HuH-7.5 (cell line): ENCODE results near the gene MICU1.

ENCODE experiments used
- DNase-seq: peaks from one replicate; pipeline ENCODE4 v3.0.0; 2011; ENCODE audit warnings: low spot score

The MICU1 gene

DNA sequence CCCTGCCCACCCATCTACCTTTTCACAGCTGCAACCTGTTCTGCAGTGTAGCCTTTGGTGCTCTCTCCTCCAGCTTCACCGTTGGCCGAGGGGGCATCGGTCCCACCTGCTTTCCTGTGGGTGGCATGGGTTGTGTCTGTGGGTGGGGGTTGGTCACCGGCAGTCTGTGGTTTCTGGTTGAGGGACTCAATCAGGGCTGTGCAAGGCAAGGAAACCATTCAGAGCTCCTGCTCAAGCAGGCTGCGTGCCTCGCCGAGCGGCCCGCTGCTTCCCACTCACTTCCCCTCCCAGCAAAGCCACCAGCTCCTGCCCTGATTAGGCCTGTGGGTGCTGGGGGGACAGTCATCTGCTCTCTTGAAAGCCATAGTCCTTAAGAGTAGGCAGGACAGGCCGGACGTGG lies 280.9 kb downstream of the MICU1 start:
- DNase-seq = no peak

DNA sequence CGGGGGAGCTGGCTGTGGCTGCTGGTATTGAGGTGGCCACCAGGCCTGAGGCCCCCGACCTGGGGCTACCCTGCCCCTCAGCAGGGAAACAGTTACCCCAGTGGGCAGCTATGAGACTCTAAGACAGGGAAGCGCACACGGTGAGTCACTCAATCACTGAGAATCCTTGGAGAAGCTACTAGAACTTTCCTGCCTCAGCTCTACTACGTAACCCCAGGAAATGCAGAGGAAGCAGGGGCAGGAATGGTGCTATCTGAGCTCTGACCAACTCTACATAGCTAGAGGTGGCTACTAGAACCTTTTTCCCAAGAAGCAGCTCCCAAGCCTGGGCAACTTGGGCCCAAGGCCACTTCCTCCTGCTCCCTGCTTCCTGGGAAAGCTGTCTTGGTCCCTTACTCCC lies 283.0 kb downstream of the MICU1 start:
- DNase-seq = no peak

DNA sequence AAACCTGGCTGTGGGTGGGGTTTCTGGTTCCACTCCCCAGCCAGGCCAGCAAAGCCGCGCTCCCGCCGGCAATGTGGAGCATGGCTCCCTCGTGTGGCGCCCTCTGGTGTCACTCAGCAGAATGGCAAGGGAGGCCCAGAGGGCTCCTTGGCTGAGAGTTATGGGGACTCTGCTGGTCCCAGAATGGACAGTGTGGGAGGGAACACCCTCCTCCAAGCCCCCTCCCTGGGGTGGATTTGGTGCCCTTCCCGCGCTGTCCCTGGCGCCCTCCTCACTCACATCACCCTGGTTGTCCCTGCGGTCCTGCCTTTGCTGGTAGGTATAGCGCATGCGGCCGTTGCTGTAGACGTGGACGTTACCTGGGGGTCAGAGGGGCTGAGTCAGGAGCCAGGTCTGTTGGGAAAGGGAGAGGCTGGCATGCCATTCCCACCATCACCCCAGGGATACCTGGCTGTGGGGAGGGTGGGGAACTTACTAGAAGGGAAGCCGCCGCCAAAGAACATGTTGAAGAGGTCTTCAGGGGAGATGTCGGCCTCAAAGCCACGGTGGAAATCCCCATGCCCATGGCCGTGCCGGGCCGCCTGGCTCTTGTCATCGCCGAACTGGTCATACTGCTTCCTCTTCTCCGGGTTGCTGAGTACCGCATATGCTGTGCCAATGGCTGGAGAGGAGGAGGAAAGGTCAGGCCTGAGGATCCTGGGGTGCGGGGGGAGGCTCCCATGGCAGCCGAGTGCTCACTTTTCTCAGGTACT lies 285.2 kb downstream of the MICU1 start:
- peak; percentile 54 for DNase-seq

DNA sequence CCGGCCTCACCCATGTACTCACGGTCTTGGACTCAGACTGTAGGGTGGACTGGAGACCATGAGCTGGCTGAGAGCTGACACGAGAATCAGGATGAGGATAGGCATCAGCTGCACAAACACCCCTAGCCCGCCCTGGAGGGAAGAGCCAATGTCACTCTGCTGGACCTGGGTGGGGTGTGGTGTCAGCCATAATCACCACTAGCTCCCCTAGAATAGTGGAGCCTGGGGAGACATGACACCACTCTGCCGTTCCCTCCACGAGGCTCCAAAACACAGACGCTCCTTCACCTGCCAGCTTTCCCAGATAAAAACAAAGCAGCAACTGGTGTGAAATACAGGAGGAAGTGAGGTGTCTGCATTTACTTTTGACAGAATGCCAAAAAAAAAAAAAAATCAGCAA lies 287.7 kb downstream of the MICU1 start:
- DNase-seq = no peak

DNA sequence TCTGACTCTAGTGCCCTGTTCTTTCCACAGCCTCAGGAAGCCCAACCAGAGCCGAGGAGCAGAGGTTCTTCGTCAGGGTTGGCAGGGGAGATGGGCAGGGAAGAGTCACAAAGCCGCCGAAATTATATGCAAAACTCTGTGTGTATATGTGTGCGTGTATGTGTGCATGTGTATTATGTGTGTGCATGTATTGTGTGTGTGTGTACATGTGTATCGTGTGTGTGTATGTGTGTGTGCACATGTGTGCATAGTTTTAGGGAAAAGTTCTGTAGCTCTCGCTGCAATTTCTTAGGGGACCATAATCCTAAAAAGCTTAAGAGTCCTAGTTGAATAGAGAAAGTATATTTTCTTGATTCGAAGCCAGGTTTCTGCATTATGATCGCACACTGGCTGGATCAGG lies 288.2 kb downstream of the MICU1 start:
- DNase-seq = no peak

DNA sequence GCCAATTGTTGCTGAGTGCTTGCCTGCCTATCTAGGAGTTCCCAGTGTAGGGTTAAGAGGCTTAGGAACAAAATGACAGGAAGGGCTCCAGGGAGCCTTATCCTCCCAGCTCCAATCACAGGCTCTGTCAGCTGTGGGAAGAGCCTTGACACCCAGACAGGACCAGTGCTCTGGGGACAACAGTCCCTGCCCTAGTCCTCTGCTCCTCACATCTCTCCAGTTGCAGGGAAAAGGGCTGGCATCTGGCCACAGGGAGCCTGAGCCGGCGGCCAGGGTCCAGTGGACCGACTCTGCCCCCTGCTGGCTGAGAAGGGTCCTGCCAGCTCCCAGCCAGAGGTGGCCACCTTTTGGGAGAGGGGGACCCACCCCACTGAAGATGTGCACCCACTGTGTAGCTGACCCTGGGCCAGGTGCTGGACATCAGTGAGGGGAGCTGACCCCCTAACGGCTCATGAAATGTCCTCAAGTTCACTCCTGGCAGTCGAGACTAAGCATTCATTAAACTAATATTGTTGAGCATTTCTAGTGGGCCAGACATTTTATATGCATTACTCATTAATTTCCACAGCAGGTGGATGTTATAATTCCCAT lies 288.7 kb downstream of the MICU1 start:
- peak; percentile 60 for DNase-seq

DNA sequence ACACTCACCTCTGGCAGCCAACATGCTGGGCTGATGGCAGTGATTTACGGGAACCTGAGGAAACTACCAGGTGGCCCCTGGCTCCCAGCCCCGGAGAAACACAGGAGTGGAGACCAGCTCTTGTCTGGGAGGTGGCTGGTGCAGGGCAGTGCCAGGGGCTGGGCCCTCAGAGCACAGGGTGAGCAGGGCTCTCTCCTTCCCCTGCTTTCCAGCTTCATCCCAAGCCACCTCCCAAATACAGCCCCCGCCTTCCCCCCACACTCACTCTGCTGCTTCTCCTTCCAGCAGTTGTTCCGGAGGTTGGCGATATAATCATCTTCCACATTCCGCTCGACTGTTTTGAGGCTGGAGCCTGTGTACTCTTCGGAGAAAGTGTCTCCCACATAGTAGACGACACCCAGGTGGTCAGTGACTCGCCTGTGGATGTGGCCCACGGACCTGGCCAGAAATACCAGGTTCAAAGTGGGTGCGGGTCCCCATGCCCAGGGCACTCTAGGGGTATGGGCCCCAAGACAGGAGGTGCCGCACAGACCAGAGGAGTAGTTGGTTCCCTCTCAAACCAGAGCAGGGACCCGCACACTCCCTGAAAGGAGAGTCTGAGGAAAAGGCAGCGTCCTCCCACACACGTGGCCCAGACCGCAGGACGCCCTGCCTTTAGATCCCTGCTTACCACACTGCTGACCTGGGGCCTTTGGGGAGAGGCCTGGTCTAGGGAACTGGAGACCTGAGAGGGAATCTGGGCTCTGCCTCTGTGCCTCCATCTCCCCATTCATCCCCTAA lies 289.4 kb downstream of the MICU1 start:
- DNase-seq = no peak

DNA sequence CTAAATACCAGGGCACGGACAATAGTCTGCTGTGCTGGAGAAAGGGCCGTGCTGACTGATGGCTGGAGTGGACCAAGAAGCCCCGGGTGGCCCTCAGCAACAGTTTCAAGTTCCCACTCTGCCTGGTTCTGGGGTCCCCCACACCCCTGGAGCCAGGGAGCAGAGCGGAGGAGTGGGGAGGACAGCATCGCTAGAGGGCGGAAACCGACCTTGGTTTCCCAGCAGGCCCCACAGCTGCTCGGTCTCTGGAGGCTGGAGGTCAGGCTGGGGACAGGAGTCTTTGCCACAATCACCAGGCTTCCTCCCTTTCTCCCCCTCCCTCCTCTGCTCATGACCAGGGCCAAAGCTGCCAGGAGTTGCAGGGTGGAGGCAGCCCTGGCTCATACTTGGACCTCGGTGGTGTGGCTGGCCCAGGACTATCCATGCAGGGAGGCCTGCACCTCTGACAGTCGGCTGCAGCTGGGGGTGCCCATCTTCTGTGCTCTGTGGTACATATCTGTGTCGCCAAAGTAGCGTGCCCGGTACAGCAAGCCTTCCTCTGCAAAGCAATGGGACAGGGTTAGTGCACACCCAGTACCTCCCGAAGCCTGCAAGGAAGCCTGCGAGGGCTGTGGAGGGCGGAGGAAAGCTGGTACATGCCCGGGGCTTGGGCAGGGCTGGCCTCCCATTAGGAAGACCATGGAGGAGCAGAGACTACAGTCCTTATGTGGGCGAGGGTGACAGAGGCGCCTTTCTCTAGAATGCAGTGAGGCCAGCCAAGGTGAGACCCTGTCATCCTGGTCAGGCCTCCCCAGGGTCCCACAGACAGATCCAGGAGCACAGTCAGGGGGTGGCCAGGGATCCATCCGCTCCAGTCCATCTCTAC lies 290.3 kb downstream of the MICU1 start:
- DNase-seq = no peak

DNA sequence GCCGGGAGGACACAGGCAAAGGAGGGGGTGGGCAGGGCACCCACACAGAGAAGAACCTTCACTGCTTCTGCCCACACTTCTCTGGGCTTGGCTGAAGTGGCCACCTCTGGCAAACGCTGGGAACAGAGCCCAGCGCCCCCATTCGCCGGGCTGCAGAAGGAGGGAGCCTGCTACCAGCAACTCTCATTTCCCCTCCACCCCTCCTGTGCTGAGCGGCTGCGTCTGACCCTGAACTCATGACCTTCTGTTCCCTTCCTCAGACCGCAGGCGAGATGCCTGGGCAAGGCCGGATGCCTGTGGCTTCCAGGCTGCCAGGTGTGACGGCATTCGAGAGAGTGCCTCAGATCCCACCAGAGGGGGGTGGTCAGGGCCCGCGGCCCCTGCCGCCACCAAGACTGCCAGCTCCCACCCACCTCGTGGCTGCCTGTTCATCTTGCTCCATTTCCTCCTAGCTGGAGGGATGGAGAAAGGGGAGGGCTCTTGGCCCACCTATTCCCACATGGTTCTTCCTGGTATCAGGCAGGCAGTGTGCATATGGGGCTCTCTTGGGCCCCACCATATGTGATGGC lies 291.0 kb downstream of the MICU1 start:
- DNase-seq = no peak

DNA sequence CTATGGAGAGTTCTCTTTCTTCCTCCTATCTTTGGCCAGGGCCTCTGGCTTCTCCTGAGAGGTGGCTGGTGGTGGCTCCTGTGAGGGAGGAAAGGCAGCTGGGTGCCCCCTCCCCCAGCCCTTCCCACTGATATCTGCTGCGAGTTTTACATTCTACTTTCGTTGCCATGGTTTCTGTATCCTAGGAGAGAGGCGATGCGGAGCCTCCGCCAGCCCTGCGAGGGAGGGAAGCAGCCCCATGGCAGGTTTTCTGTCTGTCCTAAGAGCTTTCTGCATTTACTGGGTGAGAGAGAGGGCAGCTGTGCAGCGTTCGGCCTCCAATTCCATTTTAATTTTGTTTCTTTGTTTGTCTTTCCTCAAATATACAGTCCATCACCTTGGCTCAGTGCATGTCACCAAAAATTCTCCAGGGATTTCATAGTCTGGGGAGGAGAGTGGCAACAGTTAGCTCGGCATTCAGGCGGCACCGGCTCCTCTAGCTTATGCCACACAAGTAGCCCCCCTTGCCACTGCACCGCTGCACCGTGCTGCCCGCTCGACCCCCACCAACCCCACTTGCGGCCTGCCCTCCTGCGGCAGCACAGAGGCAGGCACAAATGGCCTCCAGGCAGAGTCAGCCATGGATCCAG lies 291.6 kb downstream of the MICU1 start:
- no peak for DNase-seq

DNA sequence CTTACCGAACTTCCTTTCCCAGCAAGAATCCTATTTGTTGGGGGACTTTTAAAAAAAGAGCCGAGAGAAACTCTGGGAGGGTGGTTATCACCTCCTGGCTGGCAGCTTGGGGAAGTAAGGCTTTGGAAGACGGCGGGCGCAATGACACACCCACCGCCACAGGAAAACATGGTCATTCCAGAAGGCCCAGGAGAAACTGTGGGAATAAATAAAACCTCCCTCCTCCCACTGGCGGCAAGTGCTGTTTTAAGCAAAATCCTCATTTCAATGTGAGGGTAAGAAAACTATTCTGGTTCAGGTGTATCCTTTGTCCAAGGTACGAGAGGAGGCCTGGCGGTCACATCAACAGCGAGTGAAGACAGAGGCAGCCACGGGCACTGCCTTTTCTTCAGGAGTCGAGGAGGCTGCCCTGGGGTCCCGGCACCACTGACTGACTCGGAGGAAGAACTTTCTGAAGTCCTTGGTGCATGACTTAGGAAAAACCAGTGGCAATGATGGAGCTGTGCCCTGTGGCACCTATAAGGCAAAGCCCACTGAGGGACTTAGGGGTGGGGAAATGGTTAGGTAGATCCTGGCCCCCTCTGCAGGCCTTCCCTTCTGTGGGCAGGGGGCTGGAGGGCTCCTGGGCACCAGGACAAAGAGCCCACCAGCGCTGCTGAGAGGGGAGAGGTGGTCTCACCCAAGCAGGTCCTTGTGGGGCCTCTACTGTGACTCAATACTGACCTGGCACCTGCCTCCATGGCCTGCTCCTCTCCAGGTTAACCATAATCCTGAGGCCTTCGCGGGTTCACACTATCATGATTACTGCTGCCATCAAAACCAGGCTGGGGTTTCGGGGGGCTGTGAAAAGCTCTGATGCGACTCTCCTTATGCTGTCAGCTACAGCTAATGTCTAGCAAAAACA lies 292.5 kb downstream of the MICU1 start:
- no peak for DNase-seq

DNA sequence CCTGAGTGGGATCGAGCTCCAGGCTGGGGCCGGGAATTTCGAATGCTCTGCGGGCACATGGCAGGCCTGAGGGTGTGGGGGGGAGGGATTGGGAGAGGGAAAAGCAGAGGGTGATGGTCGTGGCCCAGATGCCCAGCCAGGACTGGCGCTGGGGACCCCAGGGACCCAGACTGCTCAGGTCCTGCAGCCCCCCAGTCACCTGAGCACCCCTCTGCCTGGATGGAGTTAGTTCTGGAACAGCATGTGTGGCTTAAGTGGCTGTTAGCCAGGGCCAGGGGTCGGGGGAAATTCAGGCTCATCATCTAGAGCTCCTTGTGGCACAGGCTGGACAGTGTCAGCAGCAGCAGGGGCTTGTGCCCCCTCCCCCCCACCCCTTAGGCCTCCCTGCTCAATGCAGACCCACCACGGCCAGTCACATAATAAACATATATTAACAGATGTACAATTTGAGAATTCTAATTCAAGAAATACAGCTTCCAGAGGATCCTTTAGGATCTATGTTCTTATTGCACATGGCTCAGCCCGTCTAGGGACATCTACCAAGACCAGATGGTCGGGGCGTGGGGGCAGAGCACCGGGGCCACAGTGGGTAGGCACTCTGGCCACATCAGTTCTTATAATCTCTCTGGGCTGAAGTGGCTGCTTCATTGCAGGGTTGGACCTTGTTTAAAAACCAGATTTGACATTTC lies 293.3 kb downstream of the MICU1 start:
- no peak for DNase-seq

DNA sequence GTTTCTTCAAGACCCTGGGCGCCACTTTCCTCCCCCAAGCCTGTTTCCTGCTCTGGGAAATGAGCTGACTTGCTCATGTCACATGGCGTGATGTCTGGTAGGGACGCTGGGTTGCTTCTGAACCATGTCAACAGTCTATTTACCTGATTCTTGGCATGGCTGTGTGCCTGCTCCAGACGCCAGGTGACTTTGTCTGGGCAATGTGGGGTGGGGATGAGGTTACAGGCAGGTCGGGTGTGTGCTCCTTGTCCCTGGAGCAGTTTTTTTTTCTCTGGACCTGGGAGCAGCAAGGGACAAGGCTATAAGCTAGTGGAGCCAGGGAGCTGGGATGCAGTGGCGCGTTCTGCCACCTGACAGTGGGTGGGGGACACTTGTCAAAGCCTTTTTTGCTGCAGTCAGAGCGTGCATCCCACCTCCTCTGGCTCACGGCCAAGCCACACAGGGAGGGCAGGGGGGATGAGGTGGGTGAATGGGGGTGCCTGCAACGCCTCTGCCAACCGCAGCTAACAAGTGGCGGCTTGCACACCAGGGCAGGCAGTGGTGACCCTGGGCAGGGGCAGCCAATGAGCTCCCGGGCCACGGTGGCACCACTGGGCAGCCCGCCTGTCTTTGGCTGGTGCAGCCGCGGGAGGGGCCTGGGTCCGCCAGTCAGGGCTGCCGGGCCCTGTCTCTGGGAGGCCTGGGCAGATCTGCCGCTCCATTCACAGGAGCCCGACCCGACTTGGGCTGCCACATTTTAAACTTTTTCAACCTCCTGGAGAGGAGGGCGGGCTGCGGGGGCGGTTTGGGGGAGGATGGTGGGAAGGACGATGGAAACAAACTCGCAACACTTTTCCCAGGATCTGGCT lies 294.1 kb downstream of the MICU1 start:
- no peak for DNase-seq

DNA sequence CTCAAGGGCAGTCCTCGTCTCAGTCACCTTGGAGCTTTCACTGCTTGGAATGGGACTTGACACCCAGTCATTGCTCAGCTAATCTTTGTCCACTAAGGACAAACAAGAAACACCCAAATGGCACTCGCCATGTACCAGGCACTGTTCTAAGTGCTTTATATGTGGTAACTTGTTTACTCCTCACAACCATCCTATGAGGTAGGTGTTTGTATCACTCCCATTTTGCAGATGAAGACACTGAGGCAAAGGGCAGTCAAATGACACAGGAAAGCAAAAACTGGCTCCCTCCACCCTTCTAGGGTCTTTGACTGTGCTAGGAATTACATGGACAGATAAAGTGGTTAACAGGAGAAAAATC lies 295.8 kb downstream of the MICU1 start:
- no peak for DNase-seq

DNA sequence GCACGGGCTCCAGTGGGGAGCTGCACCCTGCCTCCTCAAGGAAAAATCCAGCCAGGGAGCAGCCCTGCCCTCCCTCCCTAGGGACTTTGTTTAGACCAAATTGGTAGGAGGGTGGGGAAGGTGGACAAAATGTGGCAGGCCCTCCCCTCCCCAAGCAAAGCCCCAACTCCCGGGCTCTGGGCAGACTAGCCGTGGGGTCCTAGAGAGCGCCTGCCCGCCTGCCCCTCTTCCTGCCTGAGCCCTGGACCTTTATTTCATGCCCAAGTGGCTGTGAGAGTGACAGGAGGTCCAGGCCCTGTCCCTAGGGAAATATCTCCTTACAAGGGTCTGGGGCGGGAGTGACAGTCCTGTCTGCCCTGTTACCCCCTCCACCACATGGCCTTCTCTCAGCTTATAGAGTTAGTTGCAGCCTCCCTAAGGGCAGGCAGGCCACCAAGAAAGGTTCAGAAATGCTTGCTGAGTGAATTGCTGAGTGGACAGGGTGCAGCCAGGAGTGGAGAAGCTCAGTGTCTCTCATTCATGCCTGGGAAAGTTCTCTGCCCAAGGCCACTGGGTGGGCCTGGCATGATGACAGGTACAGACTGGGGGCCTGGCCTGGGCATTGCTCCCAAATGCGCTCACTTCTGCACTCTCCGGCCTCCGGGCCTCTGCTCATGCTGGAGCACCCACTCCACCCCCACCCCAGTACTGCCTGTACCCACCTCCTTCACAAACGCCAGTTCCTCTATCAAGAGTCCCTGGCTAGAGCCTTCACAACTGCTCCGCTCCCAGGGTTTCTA lies 296.4 kb downstream of the MICU1 start:
- no peak for DNase-seq

DNA sequence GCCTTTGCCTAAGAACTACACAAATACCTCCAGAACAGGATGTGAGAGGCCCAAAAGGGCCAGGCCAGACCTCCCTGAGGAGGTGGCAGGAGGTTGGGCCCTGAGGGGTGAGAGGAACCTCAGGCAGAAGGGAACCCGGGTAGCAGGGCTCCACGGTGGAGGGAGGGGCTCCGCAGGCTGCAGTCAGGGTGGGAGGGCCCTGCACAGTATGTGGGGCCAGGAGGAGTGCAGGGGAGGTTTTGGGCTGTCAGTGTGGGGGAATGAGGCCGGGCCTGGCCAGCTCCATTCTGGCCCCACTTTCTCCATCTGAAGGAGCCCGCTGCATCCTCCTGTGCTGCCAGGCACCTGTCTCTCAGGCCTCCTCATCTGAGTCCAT lies 297.1 kb downstream of the MICU1 start:
- DNase-seq = no peak

DNA sequence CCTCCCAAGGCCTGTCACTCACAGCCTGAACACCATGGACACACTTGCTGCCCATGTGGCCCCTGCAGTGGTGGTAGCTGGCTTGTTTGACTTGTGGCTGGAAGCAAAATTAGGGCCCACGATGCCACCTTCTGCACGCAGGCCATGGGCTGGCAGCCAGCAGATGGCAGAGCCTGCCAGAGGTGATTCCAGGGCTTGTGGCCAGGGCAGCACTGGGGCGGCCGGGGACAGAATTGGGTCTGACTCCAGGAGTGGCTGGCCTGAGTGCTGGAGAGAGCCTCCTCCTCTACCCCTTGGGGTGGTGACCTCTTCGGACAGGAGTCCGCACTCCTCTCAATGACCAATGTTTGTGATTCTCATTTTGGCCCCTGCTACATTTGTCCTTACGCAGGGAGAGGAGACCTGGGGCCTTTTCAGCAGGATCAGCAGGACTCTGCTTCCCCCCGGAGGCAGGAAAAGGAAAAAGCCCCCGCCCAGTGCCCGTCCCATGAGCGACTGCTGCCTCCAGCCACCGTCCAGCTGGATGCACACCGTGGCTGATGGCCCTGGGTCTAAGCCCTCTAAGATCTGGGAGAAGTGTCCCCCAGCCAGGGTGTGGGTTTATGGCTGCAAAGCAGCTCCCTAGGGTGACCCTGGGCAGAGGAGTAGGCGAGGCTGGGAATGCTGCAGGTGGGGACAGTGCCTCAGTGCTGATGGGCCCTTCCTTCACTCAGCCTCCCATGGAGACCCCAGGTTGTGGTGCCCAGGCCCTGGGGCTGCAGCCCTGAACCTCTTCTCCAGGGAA lies 297.6 kb downstream of the MICU1 start:
- peak; percentile 76 for DNase-seq
